Immature natural killer cell (primary cell): Measurements from ENCODE around the gene SOX5. TPM values are rescaled to one million over a fixed set of nuclear protein-coding genes. Genes with fewer than 3 reads are reported as not detected.

Source experiments
- DNase-seq, 3 donors: peaks; one replicate each; pipeline ENCODE4 v3.0.0; 2022; ENCODE audit warnings: mixed read lengths in 1 of 3
- H3K27ac Mint-ChIP-seq, 6 donors: one replicate each; pipeline ENCODE4 v1.8.0; 2020; ENCODE audit warnings: mixed read lengths in 6 of 6, mild to moderate bottlenecking in 5 of 6, inconsistent platforms in 4 of 6, moderate library complexity in 3 of 6
- H3K27me3 Mint-ChIP-seq, 3 donors: one replicate each; pipeline ENCODE4 v1.8.0; 2020 to 2021; ENCODE audit warnings: low read depth in 3 of 3, mild to moderate bottlenecking in 3 of 3, mixed read lengths in 3 of 3, moderate library complexity in 3 of 3, inconsistent platforms in 1 of 3
- H3K36me3 Mint-ChIP-seq, 3 donors: one replicate each; pipeline ENCODE4 v1.8.0; 2020; ENCODE audit warnings: mixed read lengths in 3 of 3, inconsistent platforms in 2 of 3, mild to moderate bottlenecking in 2 of 3
- H3K4me1 Mint-ChIP-seq, 2 donors: one replicate each; pipeline ENCODE4 v1.8.0; 2020; ENCODE audit warnings: inconsistent platforms in 2 of 2, mild to moderate bottlenecking in 2 of 2, mixed read lengths in 2 of 2, moderate library complexity in 1 of 2
- H3K4me3 Mint-ChIP-seq, 5 donors: one replicate each; pipeline ENCODE4 v1.8.0; 2020; ENCODE audit warnings: mild to moderate bottlenecking in 5 of 5, mixed read lengths in 5 of 5, inconsistent platforms in 3 of 5, moderate library complexity in 3 of 5
- H3K9me3 Mint-ChIP-seq, 6 donors: one replicate each; pipeline ENCODE4 v1.8.0; 2020; ENCODE audit warnings: mild to moderate bottlenecking in 6 of 6, mixed read lengths in 6 of 6, inconsistent platforms in 4 of 6, moderate library complexity in 3 of 6
- polyA plus RNA-seq, 3 donors: library from polyadenylated mRNA; unstranded; fragments of 300-500 nt; fragmentation: Illumina TruSeq; gene quantifications; one replicate each; pipeline ENCODE4 v1.2.3, GENCODE V29; 2021

Gene SOX5
- polyA plus RNA-seq, 3 donors from 2014 or later: not detected

GRCh38 chr12:23941780-23942179 is 7.7 kb downstream of the SOX5 start:
- Mint-ChIP-seq H3K27me3 (no peaks in the 10 kb centered on the region), H3K9me3 (peaks cover 0 to 8% (median 1%) of the 10 kb centered on the region in 6 donors), H3K4me3 (no peak overlapping the region), H3K36me3 (no peaks in the 10 kb centered on the region), H3K27ac (no peak overlapping the region), H3K4me1 (no peaks in the 10 kb centered on the region)
- DNase-seq: no peak

- H3K27me3 Mint-ChIP-seq: no peaks in the 10 kb centered on the region
- DNase-seq: no peak
- peaks cover 0 to 7% (median 1%) of the 10 kb centered on the region in 6 donors for H3K9me3 Mint-ChIP-seq
- H3K36me3 Mint-ChIP-seq: no peaks in the 10 kb centered on the region
- H3K4me1 Mint-ChIP-seq: no peaks in the 10 kb centered on the region
- H3K27ac Mint-ChIP-seq: no peak overlapping the region
- H3K4me3 Mint-ChIP-seq: no peak overlapping the region
Measured at GRCh38 chr12:23938422-23938821, 11.0 kb downstream of the SOX5 start.

GRCh38 chr12:23931176-23931575 is 18.3 kb downstream of the SOX5 start:
- DNase-seq: no peak
- H3K27me3 Mint-ChIP-seq: peaks cover 0 to 3% (median 0%) of the 10 kb centered on the region in 3 donors
- no peak overlapping the region for H3K27ac Mint-ChIP-seq
- no peak overlapping the region for H3K4me3 Mint-ChIP-seq
- no peaks in the 10 kb centered on the region for H3K36me3 Mint-ChIP-seq
- peaks cover 0 to 13% (median 0%) of the 10 kb centered on the region in 6 donors for H3K9me3 Mint-ChIP-seq
- H3K4me1 Mint-ChIP-seq: no peaks in the 10 kb centered on the region

GRCh38 chr12:23930599-23930998 is 18.9 kb downstream of the SOX5 start:
- Mint-ChIP-seq H3K4me1 (no peaks in the 10 kb centered on the region), H3K4me3 (no peak overlapping the region), H3K9me3 (peaks cover 0 to 13% (median 0%) of the 10 kb centered on the region in 6 donors), H3K27me3 (peaks cover 0 to 3% (median 0%) of the 10 kb centered on the region in 3 donors), H3K36me3 (no peaks in the 10 kb centered on the region), H3K27ac (no peak overlapping the region)
- DNase-seq: no peak

- H3K4me3 Mint-ChIP-seq: no peak overlapping the region
- no peak for DNase-seq
- H3K9me3 Mint-ChIP-seq: peaks cover 0 to 13% (median under 1%) of the 10 kb centered on the region in 6 donors
- no peaks in the 10 kb centered on the region for H3K36me3 Mint-ChIP-seq
- H3K4me1 Mint-ChIP-seq: no peaks in the 10 kb centered on the region
- no peak overlapping the region for H3K27ac Mint-ChIP-seq
- peaks cover 0 to 3% (median 0%) of the 10 kb centered on the region in 3 donors for H3K27me3 Mint-ChIP-seq
Measured at GRCh38 chr12:23929906-23930305, 19.6 kb downstream of the SOX5 start.

- no peak overlapping the region for H3K4me3 Mint-ChIP-seq
- no peak for DNase-seq
- peaks cover 0 to 3% (median 1%) of the 10 kb centered on the region in 3 donors for H3K27me3 Mint-ChIP-seq
- H3K27ac Mint-ChIP-seq: no peak overlapping the region
- no peaks in the 10 kb centered on the region for H3K36me3 Mint-ChIP-seq
- no peaks in the 10 kb centered on the region for H3K4me1 Mint-ChIP-seq
- peaks cover 0 to 12% (median 1%) of the 10 kb centered on the region in 6 donors for H3K9me3 Mint-ChIP-seq
Measured at GRCh38 chr12:23927907-23928306, 21.6 kb downstream of the SOX5 start.

GRCh38 chr12:23921099-23921856 is 28.2 kb downstream of the SOX5 start:
- Mint-ChIP-seq H3K9me3 (peaks cover 2 to 6% (median 3%) of the 10 kb centered on the region in 6 donors), H3K36me3 (no peaks in the 10 kb centered on the region), H3K4me1 (no peaks in the 10 kb centered on the region), H3K27ac (no peak overlapping the region), H3K27me3 (peaks cover 0 to 1% (median 0%) of the 10 kb centered on the region in 3 donors), H3K4me3 (no peak overlapping the region)
- no peak for DNase-seq

- DNase-seq: no peak
- Mint-ChIP-seq H3K4me1 (no peaks in the 10 kb centered on the region), H3K27me3 (peaks cover 0 to 4% (median 0%) of the 10 kb centered on the region in 3 donors), H3K9me3 (peaks cover 0 to 21% (median 3%) of the 10 kb centered on the region in 6 donors), H3K4me3 (no peak overlapping the region), H3K27ac (no peak overlapping the region), H3K36me3 (peaks cover 0 to 3% (median 0%) of the 10 kb centered on the region in 3 donors)
Measured at GRCh38 chr12:23911574-23911973, 37.9 kb downstream of the SOX5 start.

GRCh38 chr12:23909551-23909950 is 39.9 kb downstream of the SOX5 start:
- H3K4me3 Mint-ChIP-seq: no peak overlapping the region
- peaks cover 0 to 3% (median 0%) of the 10 kb centered on the region in 3 donors for H3K36me3 Mint-ChIP-seq
- H3K27me3 Mint-ChIP-seq: peaks cover 0 to 4% (median 0%) of the 10 kb centered on the region in 3 donors
- H3K9me3 Mint-ChIP-seq: peaks cover 0 to 21% (median 4%) of the 10 kb centered on the region in 6 donors
- H3K4me1 Mint-ChIP-seq: no peaks in the 10 kb centered on the region
- H3K27ac Mint-ChIP-seq: no peak overlapping the region
- no peak for DNase-seq

GRCh38 chr12:23906329-23906728 is 43.1 kb downstream of the SOX5 start:
- Mint-ChIP-seq H3K4me3 (no peak overlapping the region), H3K4me1 (no peaks in the 10 kb centered on the region), H3K27me3 (no peaks in the 10 kb centered on the region), H3K27ac (no peak overlapping the region), H3K9me3 (peaks cover 1 to 21% (median 4%) of the 10 kb centered on the region in 6 donors), H3K36me3 (peaks cover 0 to 3% (median 0%) of the 10 kb centered on the region in 3 donors)
- no peak for DNase-seq

GRCh38 chr12:23899434-23899833 is 50.0 kb downstream of the SOX5 start:
- no peaks in the 10 kb centered on the region for H3K36me3 Mint-ChIP-seq
- H3K4me3 Mint-ChIP-seq: no peak overlapping the region
- no peaks in the 10 kb centered on the region for H3K4me1 Mint-ChIP-seq
- DNase-seq: no peak
- peaks cover 0 to 10% (median 4%) of the 10 kb centered on the region in 6 donors for H3K9me3 Mint-ChIP-seq
- H3K27ac Mint-ChIP-seq: no peak overlapping the region
- H3K27me3 Mint-ChIP-seq: peaks cover 0 to 1% (median 0%) of the 10 kb centered on the region in 3 donors

GRCh38 chr12:23898121-23898520 is 51.3 kb downstream of the SOX5 start:
- H3K4me3 Mint-ChIP-seq: no peak overlapping the region
- H3K36me3 Mint-ChIP-seq: no peaks in the 10 kb centered on the region
- H3K27ac Mint-ChIP-seq: no peak overlapping the region
- no peaks in the 10 kb centered on the region for H3K4me1 Mint-ChIP-seq
- peaks cover 0 to 1% (median 0%) of the 10 kb centered on the region in 3 donors for H3K27me3 Mint-ChIP-seq
- no peak for DNase-seq
- peaks cover 0 to 12% (median 4%) of the 10 kb centered on the region in 6 donors for H3K9me3 Mint-ChIP-seq

GRCh38 chr12:23895792-23896218 is 53.7 kb downstream of the SOX5 start:
- Mint-ChIP-seq H3K36me3 (no peaks in the 10 kb centered on the region), H3K4me1 (no peaks in the 10 kb centered on the region), H3K27me3 (peaks cover 0 to 1% (median 0%) of the 10 kb centered on the region in 3 donors), H3K27ac (no peak overlapping the region), H3K9me3 (peaks cover 0 to 12% (median 3%) of the 10 kb centered on the region in 6 donors), H3K4me3 (no peak overlapping the region)
- DNase-seq: no peak

- Mint-ChIP-seq H3K27me3 (no peaks in the 10 kb centered on the region), H3K36me3 (no peaks in the 10 kb centered on the region), H3K9me3 (peaks cover 0 to 10% (median 5%) of the 10 kb centered on the region in 6 donors), H3K4me1 (no peaks in the 10 kb centered on the region), H3K4me3 (no peak overlapping the region), H3K27ac (no peak overlapping the region)
- DNase-seq: no peak
Measured at GRCh38 chr12:23893611-23894010, 55.9 kb downstream of the SOX5 start.
